Activated naive CD8-positive, alpha-beta T cell treated with anti-CD3 and anti-CD28 coated beads, Interleukin-2, amount 10 ng/mL, durations not matched to agents 7 days and 5 days (primary cell): ENCODE results near the gene RMI2. TPM values are rescaled to one million over a fixed set of nuclear protein-coding genes. Genes with fewer than 3 reads are reported as not detected.
A peak's percentile ranks its signal among the peaks of the same experiment; 100 is the strongest.

Experiments
- ATAC-seq: fragments of 150-1000 bp; cut with Tn5 transposase; one replicate; pipeline ENCODE4 v1.10.0; 2021; ENCODE audit warnings: low read depth, moderate library complexity
- POLR2A ChIA-PET: fragments of 350-600 bp; sonication (Branson Sonifier 250); formaldehyde crosslinking; loops from one replicate; lab custom pipeline; 2021; ENCODE audit warnings: antibody characterized with exemption; lab: Charles Lee
- DNase-seq: peaks from one replicate; pipeline ENCODE4 v3.0.0; 2021
- H3K27ac Mint-ChIP-seq: one replicate; pipeline ENCODE4 v1.8.0; 2022; ENCODE audit warnings: mild to moderate bottlenecking, mixed read lengths
- H3K27me3 Mint-ChIP-seq: one replicate; pipeline ENCODE4 v1.8.0; 2022; ENCODE audit warnings: mild to moderate bottlenecking, moderate library complexity, mixed read lengths
- H3K36me3 Mint-ChIP-seq: one replicate; pipeline ENCODE4 v1.8.0; 2021; ENCODE audit warnings: mild to moderate bottlenecking, mixed read lengths
- H3K4me1 Mint-ChIP-seq: one replicate; pipeline ENCODE4 v1.8.0; 2021; ENCODE audit warnings: mixed read lengths
- H3K4me3 Mint-ChIP-seq: one replicate; pipeline ENCODE4 v1.8.0; 2022; ENCODE audit warnings: mild to moderate bottlenecking, moderate library complexity, mixed read lengths
- H3K9me3 Mint-ChIP-seq: one replicate; pipeline ENCODE4 v1.8.0; 2021; ENCODE audit warnings: mixed read lengths
- total RNA-seq, 2 experiments: library from RNA; stranded (reverse); gene quantifications; one replicate each; pipeline ENCODE4 v1.2.3, GENCODE V29; 2021

RMI2 gene
- total RNA-seq, 2 experiments from 2014 or later = 89.8 to 93.0 TPM

GRCh38 chr16:11340710-11341109, 4.5 kb upstream of the RMI2 start:
- Mint-ChIP-seq H3K4me3 (no peak overlapping the region), H3K36me3 (peaks cover 9% of the 10 kb centered on the region), H3K27ac (no peak overlapping the region), H3K9me3 (no peaks in the 10 kb centered on the region), H3K27me3 (no peaks in the 10 kb centered on the region), H3K4me1 (peaks cover 27% of the 10 kb centered on the region)
- ATAC-seq (no peak), DNase-seq (no peak)
- POLR2A ChIA-PET = interaction anchor here (0.5 to 1.3 kb wide), 3 partner anchors 12 to 30 kb away, joined by 3 to 5 read pairs (median 4); no protein-coding TSS in a partner anchor

GRCh38 chr16:11341371-11341770, 3.9 kb upstream of the RMI2 start:
- no peak overlapping the region for H3K4me3 Mint-ChIP-seq
- ATAC-seq (no peak), DNase-seq (no peak)
- H3K27ac Mint-ChIP-seq = peak overlapping the region; percentile 4
- POLR2A ChIA-PET = interaction anchor here (0.6 to 1.3 kb wide), 3 partner anchors 12 to 19 kb away, joined by 3 to 5 read pairs (median 4); no protein-coding TSS in a partner anchor
- peaks cover 9% of the 10 kb centered on the region for H3K36me3 Mint-ChIP-seq
- H3K9me3 Mint-ChIP-seq = no peaks in the 10 kb centered on the region
- H3K4me1 Mint-ChIP-seq = peaks cover 27% of the 10 kb centered on the region
- no peaks in the 10 kb centered on the region for H3K27me3 Mint-ChIP-seq

DNA sequence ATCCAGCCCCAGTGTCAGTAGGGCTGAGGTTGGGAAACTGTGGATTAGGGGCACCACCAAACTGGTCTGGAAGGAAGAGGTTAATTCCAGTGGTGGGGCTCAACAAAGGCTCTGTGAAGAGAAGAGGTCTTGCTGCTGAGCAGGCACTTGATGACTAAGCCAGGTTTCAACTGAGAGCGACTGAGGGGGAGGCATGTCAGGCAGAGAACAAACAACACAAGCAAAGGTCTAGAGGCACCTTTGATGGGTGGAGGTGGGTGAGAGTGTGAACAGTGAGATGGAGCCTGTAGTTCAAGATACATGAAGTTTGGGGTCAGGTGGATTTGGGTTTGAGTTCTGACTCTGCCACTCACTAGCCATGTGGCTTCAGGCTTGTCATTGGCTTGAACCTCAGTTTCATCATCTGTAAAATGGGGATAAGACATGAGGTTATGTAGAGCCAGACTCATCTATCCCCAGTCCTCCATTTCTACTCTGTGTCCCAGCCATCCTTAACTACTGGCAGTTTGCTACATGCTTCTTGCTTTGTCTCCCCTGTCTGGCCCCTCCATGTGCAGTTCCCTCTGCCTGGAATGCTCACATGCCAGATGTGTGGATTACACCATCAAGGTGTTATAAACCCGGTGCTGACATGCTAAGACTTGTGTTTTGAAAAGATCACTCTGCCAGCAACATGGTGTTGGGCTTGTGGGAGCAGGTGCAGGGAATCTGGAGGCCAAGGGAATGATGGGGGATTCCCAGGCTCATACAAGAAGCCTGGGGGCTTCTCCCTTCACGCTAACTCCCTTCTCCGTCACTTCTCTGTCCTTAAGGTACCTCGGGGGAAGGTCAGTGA, 3.0 kb upstream of the RMI2 start:
- DNase-seq = no peak
- Mint-ChIP-seq H3K36me3 (peaks cover 16% of the 10 kb centered on the region), H3K9me3 (no peaks in the 10 kb centered on the region), H3K4me3 (no peak overlapping the region), H3K27me3 (no peaks in the 10 kb centered on the region), H3K27ac (peak overlapping the region; percentile 26), H3K4me1 (peaks cover 35% of the 10 kb centered on the region)
- ATAC-seq = no peak
- POLR2A ChIA-PET = no interaction called here

- DNase-seq (no peak), ATAC-seq (no peak)
- H3K4me3 Mint-ChIP-seq = peak overlapping the region; percentile 93
- no peaks in the 10 kb centered on the region for H3K27me3 Mint-ChIP-seq
- H3K9me3 Mint-ChIP-seq = no peaks in the 10 kb centered on the region
- peak overlapping the region; percentile 34 for H3K27ac Mint-ChIP-seq
- POLR2A ChIA-PET = interaction anchor here (0.5 to 5.7 kb wide), 13 partner anchors 8 to 401 kb away, joined by 3 to 44 read pairs (median 4); partner anchors contain the start of genes SOCS1 and TNP2
- H3K36me3 Mint-ChIP-seq = peaks cover 45% of the 10 kb centered on the region
- H3K4me1 Mint-ChIP-seq = peaks cover 59% of the 10 kb centered on the region
Observed at GRCh38 chr16:11346700-11347319, 1.6 kb downstream of the RMI2 start.

DNA sequence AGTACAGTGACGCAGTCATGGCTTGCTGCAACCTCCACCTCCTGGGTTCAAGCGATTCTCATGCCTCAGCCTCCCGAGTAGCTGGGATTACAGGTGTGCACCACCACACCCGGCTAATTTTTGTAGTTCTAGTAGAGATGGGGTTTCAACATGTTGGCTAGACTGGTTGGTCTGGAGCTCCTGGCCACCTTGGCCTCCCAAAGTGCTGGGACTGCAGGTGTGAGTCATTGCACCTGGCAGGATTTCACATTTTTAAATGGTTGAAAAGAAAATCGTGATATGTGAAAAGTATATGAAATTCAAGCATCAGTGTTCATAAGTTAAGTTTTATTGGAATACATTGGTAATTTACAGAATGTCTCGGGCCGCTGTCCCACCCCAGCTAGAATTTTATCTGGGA, 2.6 kb downstream of the RMI2 start:
- ATAC-seq (no peak), DNase-seq (no peak)
- no peaks in the 10 kb centered on the region for H3K27me3 Mint-ChIP-seq
- peaks cover 50% of the 10 kb centered on the region for H3K36me3 Mint-ChIP-seq
- no peaks in the 10 kb centered on the region for H3K9me3 Mint-ChIP-seq
- H3K27ac Mint-ChIP-seq = no peak overlapping the region
- POLR2A ChIA-PET = interaction anchor here (0.6 to 5.7 kb wide), 6 partner anchors 9 to 390 kb away, joined by 3 to 44 read pairs (median 4); partner anchors contain the start of gene SOCS1
- peaks cover 53% of the 10 kb centered on the region for H3K4me1 Mint-ChIP-seq
- H3K4me3 Mint-ChIP-seq = no peak overlapping the region

DNA sequence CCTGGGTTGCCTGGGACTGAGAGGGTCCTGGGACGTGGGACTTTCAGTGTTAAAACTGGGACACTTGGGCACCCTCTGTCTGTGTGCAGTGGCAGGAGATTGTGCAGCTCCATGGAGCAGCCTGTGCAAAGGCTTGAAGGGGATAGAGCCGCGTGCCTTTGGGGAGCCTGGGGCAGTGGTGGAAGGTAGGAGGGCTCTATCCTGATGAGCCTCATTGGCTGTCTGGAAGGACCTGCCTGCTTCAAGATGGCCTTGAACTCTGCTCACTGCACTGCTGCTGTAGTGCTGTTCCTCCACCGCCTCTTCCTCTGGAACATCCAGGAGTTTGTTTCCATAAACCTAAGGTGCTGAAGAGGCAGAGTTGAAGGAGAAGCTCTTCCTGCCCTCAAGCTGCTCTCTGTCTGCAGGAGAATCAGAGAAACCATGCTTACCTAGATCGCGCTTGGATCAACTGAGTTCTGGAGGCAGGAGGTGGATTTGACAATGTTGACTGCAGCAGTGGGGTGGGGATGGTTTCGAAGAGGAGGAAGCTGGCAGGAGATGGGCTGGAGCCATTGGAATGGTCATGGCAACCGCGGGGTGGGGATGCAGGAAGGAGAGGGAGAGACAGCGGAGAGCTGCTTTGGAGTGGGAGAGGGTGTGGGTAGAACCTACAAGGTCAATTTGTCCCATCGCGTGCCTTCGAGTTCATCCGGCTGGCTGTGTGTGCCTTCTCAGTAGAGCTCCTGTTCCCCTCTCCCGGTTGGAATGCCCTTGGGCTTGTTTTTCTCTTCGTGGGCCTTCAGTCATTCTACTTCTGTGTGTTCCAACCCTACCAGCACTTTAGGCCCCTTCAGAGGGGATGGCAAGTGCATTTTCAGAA, 3.7 kb downstream of the RMI2 start:
- ATAC-seq (no peak), DNase-seq (no peak)
- H3K36me3 Mint-ChIP-seq = peaks cover 59% of the 10 kb centered on the region
- POLR2A ChIA-PET = interaction anchor here (1.3 to 5.7 kb wide), 2 partner anchors 85 to 93 kb away, joined by 4 to 44 read pairs; partner anchors contain the start of gene SOCS1
- no peaks in the 10 kb centered on the region for H3K9me3 Mint-ChIP-seq
- H3K4me1 Mint-ChIP-seq = peaks cover 59% of the 10 kb centered on the region
- peak overlapping the region; percentile 69 for H3K27ac Mint-ChIP-seq
- peak overlapping the region; percentile 29 for H3K4me3 Mint-ChIP-seq
- no peaks in the 10 kb centered on the region for H3K27me3 Mint-ChIP-seq

- H3K4me3 Mint-ChIP-seq = no peak overlapping the region
- H3K9me3 Mint-ChIP-seq = no peaks in the 10 kb centered on the region
- DNase-seq (no peak), ATAC-seq (no peak)
- H3K4me1 Mint-ChIP-seq = peaks cover 62% of the 10 kb centered on the region
- H3K27me3 Mint-ChIP-seq = no peaks in the 10 kb centered on the region
- POLR2A ChIA-PET = interaction anchor here (5.7 kb wide), 1 partner anchor 93 kb away, joined by 44 read pairs; the partner anchor contains the start of gene SOCS1
- H3K27ac Mint-ChIP-seq = no peak overlapping the region
- H3K36me3 Mint-ChIP-seq = peaks cover 62% of the 10 kb centered on the region
Observed at GRCh38 chr16:11349599-11350276, 4.5 kb downstream of the RMI2 start.

- H3K27ac Mint-ChIP-seq = no peak overlapping the region
- POLR2A ChIA-PET = no interaction called here
- ATAC-seq (no peak), DNase-seq (no peak)
- H3K36me3 Mint-ChIP-seq = peaks cover 58% of the 10 kb centered on the region
- H3K4me3 Mint-ChIP-seq = no peak overlapping the region
- H3K9me3 Mint-ChIP-seq = no peaks in the 10 kb centered on the region
- H3K27me3 Mint-ChIP-seq = no peaks in the 10 kb centered on the region
- peaks cover 67% of the 10 kb centered on the region for H3K4me1 Mint-ChIP-seq
Observed at GRCh38 chr16:11350519-11350918, 5.3 kb downstream of the RMI2 start.

DNA sequence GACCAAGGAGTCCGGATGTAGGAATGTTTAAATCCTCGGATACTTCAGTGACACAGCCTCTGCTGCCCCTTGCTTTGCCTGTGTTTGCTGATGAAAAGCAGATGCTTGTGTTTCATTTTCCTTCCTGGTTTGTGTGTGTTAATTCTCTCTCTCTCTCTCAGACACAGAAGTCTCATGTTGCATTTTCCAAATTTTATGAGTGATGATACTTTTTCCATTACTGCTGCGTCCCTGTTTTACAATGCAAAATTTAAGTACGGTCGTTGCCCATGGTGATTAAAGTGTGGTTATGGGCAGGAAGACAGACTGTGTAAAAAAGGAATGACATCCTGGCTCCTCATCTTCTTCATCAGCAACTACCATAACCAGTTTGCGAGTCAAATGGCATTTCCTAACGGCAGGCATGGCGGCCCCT, 5.7 kb downstream of the RMI2 start:
- no peaks in the 10 kb centered on the region for H3K27me3 Mint-ChIP-seq
- H3K4me3 Mint-ChIP-seq = no peak overlapping the region
- H3K27ac Mint-ChIP-seq = no peak overlapping the region
- POLR2A ChIA-PET = no interaction called here
- no peak for ATAC-seq
- DNase-seq = no peak
- peaks cover 71% of the 10 kb centered on the region for H3K4me1 Mint-ChIP-seq
- H3K9me3 Mint-ChIP-seq = no peaks in the 10 kb centered on the region
- H3K36me3 Mint-ChIP-seq = peaks cover 60% of the 10 kb centered on the region

DNA sequence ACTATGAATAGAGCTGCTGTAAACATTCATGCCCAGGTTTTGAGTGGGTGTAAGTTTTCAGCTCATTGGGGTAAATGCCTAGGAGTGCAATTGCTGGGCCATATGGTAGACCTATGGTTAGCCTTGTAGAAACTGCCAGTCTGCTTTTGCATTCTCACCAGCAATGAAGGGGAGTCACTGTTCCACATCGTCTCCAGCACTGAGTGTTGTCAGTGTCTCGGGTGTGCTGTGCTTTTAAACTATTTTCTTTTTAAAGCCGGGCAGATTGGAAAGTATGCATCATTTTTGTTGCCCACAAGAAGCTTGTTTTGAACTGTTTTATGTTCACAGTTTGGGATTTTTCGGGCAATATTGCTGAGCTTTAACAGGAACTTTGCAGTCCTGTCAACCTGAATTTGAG, 7.9 kb downstream of the RMI2 start:
- Mint-ChIP-seq H3K9me3 (no peaks in the 10 kb centered on the region), H3K4me1 (peaks cover 78% of the 10 kb centered on the region), H3K27me3 (no peaks in the 10 kb centered on the region), H3K36me3 (peaks cover 53% of the 10 kb centered on the region), H3K27ac (peak overlapping the region; percentile 96), H3K4me3 (peak overlapping the region; percentile 77)
- ATAC-seq = no peak
- DNase-seq = no peak
- POLR2A ChIA-PET = interaction anchor here (1.1 to 5.5 kb wide), 7 partner anchors 12 to 101 kb away, joined by 3 to 190 read pairs (median 6); partner anchors contain the start of gene SOCS1

DNA sequence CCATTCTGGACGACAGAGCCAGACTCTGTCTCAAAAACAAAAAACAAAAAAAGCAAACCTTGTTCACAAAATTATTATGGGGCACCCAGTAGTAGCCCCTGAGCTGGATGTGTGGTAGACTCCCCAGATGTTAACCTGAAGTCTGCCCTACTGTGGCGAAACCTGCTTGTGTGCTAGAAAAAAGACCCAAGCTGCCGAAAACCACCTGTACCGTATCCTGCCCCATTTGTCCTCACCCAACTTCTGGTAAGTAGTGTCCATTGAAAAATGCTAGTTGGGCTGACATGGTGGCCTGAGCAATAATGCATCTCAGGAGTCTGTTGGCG, 9.1 kb downstream of the RMI2 start:
- Mint-ChIP-seq H3K9me3 (no peaks in the 10 kb centered on the region), H3K27me3 (no peaks in the 10 kb centered on the region), H3K4me1 (peaks cover 74% of the 10 kb centered on the region), H3K4me3 (peak overlapping the region; percentile 77), H3K36me3 (peaks cover 41% of the 10 kb centered on the region), H3K27ac (peak overlapping the region; percentile 96)
- ATAC-seq (peak; percentile 48), DNase-seq (peak; percentile 70)
- POLR2A ChIA-PET = interaction anchor here (0.6 to 5.5 kb wide), 23 partner anchors 8 to 382 kb away, joined by 3 to 190 read pairs (median 5); partner anchors contain the start of gene SOCS1
